Brain pericyte (primary cell): ENCODE measurements around the gene CDH7.

Experiments
- DNase-seq: peaks from one replicate; pipeline ENCODE4 v3.0.0-alpha.2; 2012; ENCODE audit warnings: low read depth, low spot score

Gene CDH7

DNA sequence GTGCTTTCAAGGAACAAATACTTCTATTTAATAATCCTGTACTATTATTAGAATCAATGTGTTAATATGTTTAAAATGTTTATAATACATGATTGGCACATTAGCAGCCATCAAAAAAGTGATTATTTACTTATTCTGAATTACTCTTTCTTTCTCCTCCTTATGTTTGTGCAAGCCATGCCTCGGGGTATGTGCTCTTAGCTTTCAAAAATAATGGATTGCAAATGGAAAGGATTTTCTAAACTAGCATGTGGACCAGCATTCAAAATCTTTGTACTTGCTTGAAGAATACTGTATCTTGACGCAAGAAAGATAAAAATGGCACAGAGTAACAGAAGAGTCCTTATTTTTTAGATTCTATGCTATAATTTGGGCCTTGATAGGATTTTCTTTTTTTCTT lies 156.5 kb downstream of the CDH7 start:
- no peak for DNase-seq

DNA sequence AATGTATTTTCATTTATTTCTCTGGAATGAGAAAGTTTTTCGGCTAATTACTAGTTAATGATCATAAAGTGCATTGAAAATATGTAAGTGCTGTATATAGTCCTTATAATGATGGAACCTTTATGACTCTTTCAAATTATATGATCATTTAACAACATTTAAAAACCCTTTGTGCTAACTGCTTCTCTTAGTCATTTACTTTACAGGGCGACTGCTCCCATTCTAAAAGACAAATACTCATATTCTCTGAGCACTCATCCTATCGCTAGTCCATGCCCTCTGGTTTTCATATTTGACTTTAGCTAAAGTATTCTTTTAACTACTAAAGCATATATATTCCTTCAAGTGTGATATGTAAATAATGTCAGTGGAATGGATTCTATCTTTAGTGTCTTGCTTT lies 168.2 kb downstream of the CDH7 start:
- no peak for DNase-seq

DNA sequence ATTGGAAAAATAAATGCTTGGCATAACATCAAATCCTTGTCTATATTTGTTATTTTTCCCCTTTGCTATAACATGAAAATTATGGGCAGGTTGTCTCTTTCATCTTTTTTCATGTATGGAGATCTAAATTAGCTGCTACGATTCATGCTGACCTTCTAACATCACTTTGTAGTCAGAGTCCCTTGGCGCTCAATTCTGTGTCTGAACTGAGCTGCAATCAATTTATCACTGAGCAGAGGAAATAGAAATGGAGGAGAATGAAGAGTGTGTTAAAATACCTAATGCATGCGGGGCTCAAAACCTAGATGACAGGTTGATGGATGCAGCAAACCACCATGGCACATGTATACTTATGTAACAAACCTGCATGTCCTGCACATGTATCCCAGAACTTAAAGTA lies 168.9 kb downstream of the CDH7 start:
- no peak for DNase-seq

DNA sequence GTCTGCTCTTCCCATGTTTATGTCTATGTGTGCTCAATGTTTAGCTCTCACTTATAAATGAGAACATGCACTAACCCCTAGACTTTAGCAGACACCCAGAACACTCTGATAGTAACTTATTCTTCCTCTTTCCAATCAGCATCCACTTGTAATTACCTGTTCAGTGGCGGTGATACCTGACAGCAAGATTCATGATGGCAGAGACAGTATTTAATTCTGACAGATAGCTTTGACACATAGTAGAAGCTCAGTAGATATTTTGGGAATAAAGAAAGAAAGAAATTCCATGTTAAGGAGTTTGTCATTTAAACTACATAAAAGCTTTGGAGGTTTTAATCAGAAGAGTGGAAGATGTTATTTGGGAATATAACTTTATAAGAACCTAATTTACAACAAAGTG lies 171.3 kb downstream of the CDH7 start:
- DNase-seq, result no peak

DNA sequence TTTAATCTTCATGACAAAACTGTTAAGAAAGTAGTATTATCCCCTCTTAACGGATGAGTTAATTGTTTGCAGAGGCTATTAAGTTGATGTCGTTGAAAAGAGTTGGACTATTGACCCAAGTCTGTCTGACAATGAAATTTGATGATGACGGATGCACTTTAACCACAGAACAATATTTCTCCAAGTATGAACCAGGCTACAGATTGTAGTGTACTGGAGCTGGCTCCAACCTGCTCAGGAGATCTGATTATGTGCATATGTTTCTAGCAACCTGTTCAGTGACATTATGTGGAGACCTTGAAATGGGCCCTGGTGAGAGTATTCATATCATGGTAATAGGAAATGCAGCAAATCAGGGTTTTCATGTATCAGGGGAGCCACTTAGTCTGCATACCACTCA lies 174.1 kb downstream of the CDH7 start:
- DNase-seq, result no peak

DNA sequence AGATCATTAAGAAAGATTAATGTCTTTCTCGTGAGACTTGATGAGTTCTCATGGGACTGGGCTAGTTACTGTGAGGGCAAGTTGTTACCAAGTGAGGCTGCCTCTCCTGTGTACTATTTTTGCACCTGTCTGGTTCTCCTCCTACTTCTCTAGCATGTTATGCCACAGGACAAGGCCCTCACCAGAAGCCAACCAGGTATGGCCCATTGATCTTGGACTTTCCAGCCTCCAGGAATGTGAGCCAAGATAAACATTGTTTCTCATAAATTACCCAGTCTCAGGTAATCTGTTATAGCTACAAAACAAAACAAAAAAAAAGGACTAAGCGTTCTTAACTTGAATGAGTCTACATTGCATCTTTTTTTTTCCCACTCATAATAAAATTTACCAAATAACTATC lies 184.1 kb downstream of the CDH7 start:
- no peak for DNase-seq

DNA sequence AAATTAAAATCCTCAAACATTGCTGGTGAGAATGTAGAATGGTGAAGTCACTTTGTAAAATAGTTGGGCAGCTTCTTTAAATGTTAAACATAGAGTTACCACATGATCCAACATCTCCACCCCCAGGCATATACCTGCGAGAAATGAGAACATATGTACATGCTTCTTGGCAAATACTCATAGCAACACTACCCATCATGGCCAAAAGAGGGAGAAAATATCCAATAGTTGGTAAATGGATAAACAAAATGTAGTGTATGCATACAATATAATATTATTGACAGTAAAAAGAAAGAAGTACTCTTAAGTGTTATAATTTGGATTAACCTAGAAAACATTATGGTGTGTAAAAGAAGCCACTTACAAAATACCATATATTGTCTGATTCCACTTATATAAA lies 185.9 kb downstream of the CDH7 start:
- DNase-seq, result no peak

DNA sequence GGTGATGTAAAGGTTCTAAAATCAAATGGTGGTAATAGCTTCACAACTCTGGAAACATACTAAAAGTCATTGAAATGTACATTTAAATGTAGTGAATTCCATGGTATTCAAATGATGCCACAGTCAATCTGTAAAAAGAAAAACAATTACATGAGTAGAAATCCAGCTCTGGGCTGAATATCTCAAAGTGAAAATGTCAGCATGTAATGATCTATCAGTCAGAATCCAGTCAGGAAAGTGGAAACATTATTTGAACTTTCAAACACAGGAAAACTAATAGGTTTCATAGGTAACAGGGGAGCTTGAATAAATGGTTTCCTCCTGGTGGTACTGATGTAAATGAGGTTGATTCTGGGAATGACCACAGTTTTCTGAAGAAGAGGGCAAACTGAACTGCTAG lies 186.4 kb downstream of the CDH7 start:
- no peak for DNase-seq

DNA sequence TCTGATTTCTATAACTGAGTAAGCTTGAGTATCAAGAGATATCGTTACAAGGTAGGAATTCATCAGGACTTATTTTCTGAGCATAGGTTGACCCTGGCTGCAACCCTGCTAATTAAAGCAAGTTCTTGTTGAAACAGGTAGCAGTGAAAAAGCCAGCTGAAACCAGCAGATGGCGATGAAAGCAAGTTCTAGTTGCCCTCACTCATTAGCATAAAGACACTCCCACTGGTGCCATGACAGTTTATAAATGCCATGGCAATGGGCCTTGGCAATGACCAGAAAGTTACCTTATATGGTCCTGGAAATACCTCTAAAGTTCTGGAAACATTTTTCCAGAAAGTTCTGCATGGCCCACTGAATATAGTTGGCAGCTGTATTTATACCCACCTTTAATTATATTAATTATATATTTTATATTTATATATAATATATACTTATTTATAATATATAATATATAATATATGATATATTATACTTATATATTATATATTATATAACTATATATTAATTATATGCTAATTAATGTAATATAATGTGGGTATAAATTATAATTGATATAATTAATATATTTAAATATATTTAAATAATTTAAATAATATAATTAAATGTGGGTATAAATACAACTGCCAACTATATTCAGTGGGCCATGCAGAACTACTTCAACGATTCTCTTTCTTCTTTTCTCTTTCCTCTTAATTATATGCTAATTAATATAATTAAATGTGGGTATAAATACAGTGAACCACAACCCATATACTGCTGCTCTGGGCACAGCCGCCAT lies 188.0 kb downstream of the CDH7 start:
- no peak for DNase-seq
